ENCODE results near the gene NFASC. TPM values are rescaled to one million over a fixed set of nuclear protein-coding genes. Genes with fewer than 3 reads are reported as not detected.

The NFASC gene
- total and polyA plus RNA-seq, 4 experiments from 2014 or later, result not detected

GRCh38 chr1:204959374-204959773 lies 88.7 kb downstream of the NFASC start:
- intact Hi-C loops (cut with micrococcal nuclease), result no loop called here
- no peak overlapping the region for H3K4me3 Mint-ChIP-seq
- CTCF ChIA-PET (ENCODE audit: partially characterized antibody), result no interaction called here

DNA sequence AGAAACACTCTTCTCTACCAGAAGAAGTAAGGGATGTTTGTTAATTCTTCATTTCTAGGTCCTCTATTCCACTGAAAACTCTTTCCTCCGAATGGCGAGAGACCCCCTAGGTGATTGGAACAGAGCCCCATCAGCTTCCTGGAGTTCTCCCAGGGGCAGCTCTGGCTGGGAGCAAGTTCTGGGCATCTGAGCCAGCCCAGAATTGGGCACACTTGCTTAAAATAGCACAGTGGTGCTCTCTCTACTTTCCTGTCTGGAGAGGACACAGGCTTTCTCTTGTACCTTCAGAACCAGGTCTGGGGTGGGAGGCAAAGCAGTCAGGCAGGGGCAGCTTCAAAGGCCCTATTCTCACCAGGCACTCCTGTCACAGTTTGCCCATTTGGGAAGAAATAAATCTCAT lies 89.2 kb downstream of the NFASC start:
- H3K27me3 Mint-ChIP-seq, result peaks cover 18 to 37% of the 10 kb centered on the region in 2 donors
- no peak overlapping the region for H3K27ac ChIP-seq (ENCODE audit: low read depth, low read length)
- H3K4me1 ChIP-seq (ENCODE audit: insufficient read depth, low read length), result no peaks in the 10 kb centered on the region
- H3K36me3 Mint-ChIP-seq, result no peaks in the 10 kb centered on the region
- H3K9me3 ChIP-seq (ENCODE audit: control insufficient read depth in 1 of 2, low read length in 2 of 2), result no peaks in the 10 kb centered on the region
- H3K9me3 Mint-ChIP-seq, result no peaks in the 10 kb centered on the region
- CTCF ChIA-PET (ENCODE audit: partially characterized antibody), result no interaction called here
- H3K4me1 Mint-ChIP-seq, result no peaks in the 10 kb centered on the region
- H3K4me3 ChIP-seq (ENCODE audit: low read length in 2 of 2), result no peak overlapping the region
- H3K36me3 ChIP-seq (ENCODE audit: insufficient read depth, low read length), result no peaks in the 10 kb centered on the region
- H3K27ac Mint-ChIP-seq, result no peak overlapping the region
- no peaks in the 10 kb centered on the region for H3K27me3 ChIP-seq (ENCODE audit: insufficient read depth, low read length)
- DNase-seq, result no peak
- intact Hi-C loops (cut with micrococcal nuclease), result no loop called here
- POLR2A ChIA-PET (ENCODE audit: partially characterized antibody), result no interaction called here
- no peak overlapping the region for H3K4me3 Mint-ChIP-seq

More at GRCh38 chr1:204959374-204959773, 88.7 kb downstream of the NFASC start:
- no peak overlapping the region for H3K27ac Mint-ChIP-seq
- H3K4me1 Mint-ChIP-seq, result no peaks in the 10 kb centered on the region
- no peaks in the 10 kb centered on the region for H3K4me1 ChIP-seq (ENCODE audit: insufficient read depth, low read length)
- no peaks in the 10 kb centered on the region for H3K9me3 ChIP-seq (ENCODE audit: control insufficient read depth in 1 of 2, low read length in 2 of 2)
- peaks cover 19 to 39% of the 10 kb centered on the region in 2 donors for H3K27me3 Mint-ChIP-seq
- no peaks in the 10 kb centered on the region for H3K27me3 ChIP-seq (ENCODE audit: insufficient read depth, low read length)
- no peak for DNase-seq
- POLR2A ChIA-PET (ENCODE audit: partially characterized antibody), result no interaction called here
- no peak overlapping the region for H3K4me3 ChIP-seq (ENCODE audit: low read length in 2 of 2)
- no peaks in the 10 kb centered on the region for H3K9me3 Mint-ChIP-seq
- no peaks in the 10 kb centered on the region for H3K36me3 ChIP-seq (ENCODE audit: insufficient read depth, low read length)
- no peaks in the 10 kb centered on the region for H3K36me3 Mint-ChIP-seq
- no peak overlapping the region for H3K27ac ChIP-seq (ENCODE audit: low read depth, low read length)

DNA sequence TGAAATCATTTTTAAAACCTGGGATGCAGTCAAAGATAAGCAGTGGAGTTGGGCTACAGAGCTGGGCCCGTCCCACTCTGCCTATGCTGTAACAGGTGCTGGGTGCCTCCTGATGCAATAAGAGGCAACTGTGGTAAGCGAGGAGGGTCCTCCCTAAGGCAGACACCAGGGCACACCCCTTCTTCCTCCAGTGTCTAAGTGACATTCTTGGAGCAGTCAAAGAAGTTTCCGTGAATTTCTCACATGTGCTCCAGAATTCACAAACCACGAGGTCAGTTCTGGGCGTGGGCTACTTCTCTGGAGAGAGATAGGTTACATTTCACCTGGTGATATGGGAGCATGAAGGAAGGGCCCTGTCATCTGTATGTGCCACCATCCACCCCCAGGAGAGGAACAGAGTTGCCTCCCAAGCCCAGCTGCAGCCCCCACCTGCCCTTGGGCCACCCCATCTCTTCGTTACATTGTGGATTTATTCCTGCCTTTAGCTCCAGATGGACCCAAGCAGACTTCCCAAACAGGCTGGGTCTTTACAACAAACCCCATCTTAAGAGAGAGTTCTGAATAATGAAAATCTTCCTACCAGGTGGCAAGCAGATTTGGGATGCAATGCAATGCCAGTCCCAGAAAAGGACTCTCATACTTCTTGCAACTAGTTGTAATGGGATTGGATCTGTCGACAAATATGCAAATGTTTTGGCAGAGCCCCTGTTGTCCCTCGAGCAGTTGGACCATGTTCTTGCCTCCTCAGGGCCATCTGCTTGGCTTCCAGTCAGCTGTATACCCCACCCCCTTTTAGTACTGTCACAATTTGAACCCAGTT lies 89.9 kb downstream of the NFASC start:
- no peaks in the 10 kb centered on the region for H3K4me1 ChIP-seq (ENCODE audit: insufficient read depth, low read length)
- intact Hi-C loops (cut with micrococcal nuclease), result no loop called here
- no peaks in the 10 kb centered on the region for H3K27me3 ChIP-seq (ENCODE audit: insufficient read depth, low read length)
- ChIA-PET CTCF (ENCODE audit: partially characterized antibody) (interaction anchor here (1.2 kb wide), 1 partner anchor 8 kb away, joined by 3 read pairs; no protein-coding TSS in a partner anchor), POLR2A (ENCODE audit: partially characterized antibody) (no interaction called here)
- no peak for DNase-seq
- no peak overlapping the region for H3K4me3 ChIP-seq (ENCODE audit: low read length in 2 of 2)
- Mint-ChIP-seq H3K4me3 (no peak overlapping the region), H3K27me3 (peaks cover 14 to 38% of the 10 kb centered on the region in 2 donors), H3K9me3 (no peaks in the 10 kb centered on the region), H3K36me3 (no peaks in the 10 kb centered on the region), H3K4me1 (no peaks in the 10 kb centered on the region), H3K27ac (no peak overlapping the region)
- no peaks in the 10 kb centered on the region for H3K9me3 ChIP-seq (ENCODE audit: control insufficient read depth in 1 of 2, low read length in 2 of 2)
- no peaks in the 10 kb centered on the region for H3K36me3 ChIP-seq (ENCODE audit: insufficient read depth, low read length)
- no peak overlapping the region for H3K27ac ChIP-seq (ENCODE audit: low read depth, low read length)

- Mint-ChIP-seq H3K9me3 (no peaks in the 10 kb centered on the region), H3K27me3 (peaks cover 6 to 29% of the 10 kb centered on the region in 2 donors), H3K4me3 (no peak overlapping the region), H3K27ac (no peak overlapping the region), H3K4me1 (no peaks in the 10 kb centered on the region), H3K36me3 (no peaks in the 10 kb centered on the region)
- Histone ChIP-seq H3K36me3 (ENCODE audit: insufficient read depth, low read length) (no peaks in the 10 kb centered on the region), H3K27me3 (ENCODE audit: insufficient read depth, low read length) (no peaks in the 10 kb centered on the region), H3K27ac (ENCODE audit: low read depth, low read length) (no peak overlapping the region), H3K4me1 (ENCODE audit: insufficient read depth, low read length) (no peaks in the 10 kb centered on the region), H3K4me3 (ENCODE audit: low read length in 2 of 2) (no peak overlapping the region), H3K9me3 (ENCODE audit: control insufficient read depth in 1 of 2, low read length in 2 of 2) (no peaks in the 10 kb centered on the region)
- intact Hi-C loops (cut with micrococcal nuclease), result no loop called here
- POLR2A ChIA-PET (ENCODE audit: partially characterized antibody), result no interaction called here
- CTCF ChIA-PET (ENCODE audit: partially characterized antibody), result interaction anchor here (1.1 to 1.2 kb wide), 2 partner anchors 10 to 13 kb away, joined by 3 read pairs; no protein-coding TSS in a partner anchor
- DNase-seq, result no peak
These were observed 91.2 kb downstream of the NFASC start for GRCh38 chr1:204961765-204962419.

- peaks cover 8 to 18% of the 10 kb centered on the region in 2 donors for H3K27me3 Mint-ChIP-seq
- H3K36me3 Mint-ChIP-seq, result no peaks in the 10 kb centered on the region
- no peaks in the 10 kb centered on the region for H3K4me1 Mint-ChIP-seq
- intact Hi-C loops (cut with micrococcal nuclease), result no loop called here
- Histone ChIP-seq H3K4me3 (ENCODE audit: low read length in 2 of 2) (no peak overlapping the region), H3K36me3 (ENCODE audit: insufficient read depth, low read length) (no peaks in the 10 kb centered on the region), H3K27ac (ENCODE audit: low read depth, low read length) (no peak overlapping the region), H3K9me3 (ENCODE audit: control insufficient read depth in 1 of 2, low read length in 2 of 2) (no peaks in the 10 kb centered on the region), H3K27me3 (ENCODE audit: insufficient read depth, low read length) (no peaks in the 10 kb centered on the region), H3K4me1 (ENCODE audit: insufficient read depth, low read length) (no peaks in the 10 kb centered on the region)
- H3K9me3 Mint-ChIP-seq, result peaks cover 0 to 2% (median 0%) of the 10 kb centered on the region in 8 donors
- no peak overlapping the region for H3K4me3 Mint-ChIP-seq
- no peak overlapping the region for H3K27ac Mint-ChIP-seq
- ChIA-PET CTCF (ENCODE audit: partially characterized antibody) (interaction anchor here (1.1 kb wide), 1 partner anchor 14 kb away, joined by 3 read pairs; no protein-coding TSS in a partner anchor), POLR2A (ENCODE audit: partially characterized antibody) (no interaction called here)
- no peak for DNase-seq
These were observed 92.3 kb downstream of the NFASC start for GRCh38 chr1:204962742-204963632.

GRCh38 chr1:204967451-204967850 lies 96.8 kb downstream of the NFASC start:
- ChIA-PET CTCF (ENCODE audit: partially characterized antibody) (interaction anchor here (1.2 kb wide), 1 partner anchor 9 kb away, joined by 4 read pairs; no protein-coding TSS in a partner anchor), POLR2A (ENCODE audit: partially characterized antibody) (no interaction called here)
- intact Hi-C loops (cut with micrococcal nuclease), result no loop called here
- H3K27me3 ChIP-seq (ENCODE audit: insufficient read depth, low read length), result no peaks in the 10 kb centered on the region
- H3K27ac Mint-ChIP-seq, result no peak overlapping the region
- no peaks in the 10 kb centered on the region for H3K36me3 Mint-ChIP-seq
- H3K9me3 Mint-ChIP-seq, result peaks cover 0 to 2% (median 0%) of the 10 kb centered on the region in 8 donors
- H3K36me3 ChIP-seq (ENCODE audit: insufficient read depth, low read length), result no peaks in the 10 kb centered on the region
- H3K4me1 ChIP-seq (ENCODE audit: insufficient read depth, low read length), result no peaks in the 10 kb centered on the region
- H3K27ac ChIP-seq (ENCODE audit: low read depth, low read length), result no peak overlapping the region
- H3K4me1 Mint-ChIP-seq, result no peaks in the 10 kb centered on the region
- H3K27me3 Mint-ChIP-seq, result peaks cover 7 to 22% of the 10 kb centered on the region in 2 donors
- H3K4me3 Mint-ChIP-seq, result no peak overlapping the region
- no peak overlapping the region for H3K4me3 ChIP-seq (ENCODE audit: low read length in 2 of 2)
- no peaks in the 10 kb centered on the region for H3K9me3 ChIP-seq (ENCODE audit: control insufficient read depth in 1 of 2, low read length in 2 of 2)
- no peak for DNase-seq

DNA sequence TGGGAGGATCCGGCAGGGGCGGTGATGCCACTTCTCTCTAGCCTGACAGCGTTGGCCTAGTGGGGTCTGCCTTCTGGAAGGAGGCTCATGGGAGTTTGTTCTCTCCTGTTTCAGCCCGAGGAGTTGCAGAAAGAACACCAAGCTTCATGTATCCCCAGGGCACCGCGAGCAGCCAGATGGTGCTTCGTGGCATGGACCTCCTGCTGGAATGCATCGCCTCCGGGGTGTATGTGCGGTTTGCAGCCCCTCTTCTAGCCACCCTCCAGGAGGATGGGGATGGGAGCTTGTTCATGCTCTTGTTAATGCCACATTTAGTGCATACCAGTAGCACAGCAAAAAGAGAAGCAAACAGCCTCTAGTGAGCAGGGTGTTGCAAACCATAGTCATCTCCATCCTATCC lies 97.5 kb downstream of the NFASC start:
- Histone ChIP-seq H3K27me3 (ENCODE audit: insufficient read depth, low read length) (no peaks in the 10 kb centered on the region), H3K4me1 (ENCODE audit: insufficient read depth, low read length) (no peaks in the 10 kb centered on the region), H3K4me3 (ENCODE audit: low read length in 2 of 2) (no peak overlapping the region), H3K9me3 (ENCODE audit: control insufficient read depth in 1 of 2, low read length in 2 of 2) (no peaks in the 10 kb centered on the region), H3K36me3 (ENCODE audit: insufficient read depth, low read length) (no peaks in the 10 kb centered on the region), H3K27ac (ENCODE audit: low read depth, low read length) (no peak overlapping the region)
- Mint-ChIP-seq H3K27ac (no peak overlapping the region), H3K4me1 (no peaks in the 10 kb centered on the region), H3K36me3 (no peaks in the 10 kb centered on the region), H3K27me3 (peaks cover 11 to 28% of the 10 kb centered on the region in 2 donors), H3K9me3 (peaks cover 0 to 2% (median 0%) of the 10 kb centered on the region in 8 donors), H3K4me3 (no peak overlapping the region)
- POLR2A ChIA-PET (ENCODE audit: partially characterized antibody), result no interaction called here
- DNase-seq, result no peak
- CTCF ChIA-PET (ENCODE audit: partially characterized antibody), result interaction anchor here (0.9 to 1.2 kb wide), 2 partner anchors 8 to 11 kb away, joined by 3 to 4 read pairs; no protein-coding TSS in a partner anchor
- intact Hi-C loops (cut with micrococcal nuclease), result no loop called here
